ENCODE results near the gene HS2ST1. TPM values are rescaled to one million over a fixed set of nuclear protein-coding genes. Genes with fewer than 3 reads are reported as not detected.

HS2ST1 gene
- total and polyA plus RNA-seq, 10 of the 15 experiments (the other 5 are each of a cell fraction or from before 2014, with no cell fraction given), result 5.4 to 30.8 (median 18.6) TPM

DNA sequence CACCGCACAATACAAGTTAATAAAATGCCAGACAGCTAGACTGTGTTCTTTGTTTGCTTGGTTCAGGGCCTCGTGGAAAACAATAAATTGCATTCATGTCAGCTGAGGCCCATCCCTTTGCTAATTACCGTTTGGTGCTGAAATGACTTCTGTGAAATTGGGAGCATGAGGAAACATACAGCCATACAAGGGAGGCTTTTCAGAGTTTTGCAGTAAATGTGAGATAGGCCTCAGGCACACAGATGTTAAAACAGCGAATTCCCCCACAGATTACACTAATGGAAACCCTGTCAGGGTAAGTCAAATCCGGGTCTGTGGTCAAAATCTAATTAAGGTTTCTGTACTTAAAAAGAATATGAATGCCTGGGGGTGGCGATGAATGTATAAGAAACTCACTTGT is 240.7 kb downstream of the HS2ST1 start:
- no peaks in the 10 kb centered on the region for H4K20me1 ChIP-seq (ENCODE audit: control insufficient read depth, insufficient read depth)
- no peak overlapping the region for H3K27ac ChIP-seq (ENCODE audit: control insufficient read depth, insufficient read depth)
- WGBS (ENCODE audit: insufficient coverage, insufficient replicate concordance, low lambda C conversion rate, missing lambda C conversion rate), result 22% methylated on average over 6 of the region's 6 CpGs
- RAD21 ChIA-PET (ENCODE audit: unreplicated experiment), result interaction anchor here (1.2 to 1.7 kb wide), 4 partner anchors 21 to 176 kb away, joined by 3 to 5 read pairs (median 4); no protein-coding TSS in a partner anchor
- CTCF ChIA-PET, result interaction anchor here (1.6 kb wide), 1 partner anchor 139 kb away, joined by 9 read pairs; no protein-coding TSS in a partner anchor
- peaks cover 17% of the 10 kb centered on the region for H3K4me1 ChIP-seq (ENCODE audit: control insufficient read depth, insufficient read depth, low read length)
- ATAC-seq (peak; percentile 28), DNase-seq (ENCODE audit: low read depth, low spot score) (no peak), FAIRE-seq (peak; percentile 75)
- POLR2A ChIA-PET, result interaction anchor here (1.2 kb wide), 1 partner anchor 173 kb away, joined by 3 read pairs; the partner anchor contains the start of gene LMO4
- no TSS peak for BruUV-seq (replicated peaks)
- H3K9ac ChIP-seq (ENCODE audit: control insufficient read depth, insufficient read depth, low read length), result no peak overlapping the region
- H3K79me2 ChIP-seq (ENCODE audit: control insufficient read depth, insufficient read depth, low read length), result no peaks in the 10 kb centered on the region
- H2AFZ ChIP-seq (ENCODE audit: control insufficient read depth, low read depth, low read length), result no peak overlapping the region
- no peak overlapping the region for H3K4me2 ChIP-seq (ENCODE audit: control insufficient read depth, insufficient read depth)
- H3K27me3 ChIP-seq (replicated peaks in 1 of 2; ENCODE audit: control insufficient read depth in 2 of 2, insufficient read depth in 2 of 2, low read length in 1 of 2), result no peaks in the 10 kb centered on the region
- H3K9me3 ChIP-seq (replicated peaks; ENCODE audit: control insufficient read depth, insufficient read depth, low read length), result no peaks in the 10 kb centered on the region
- SMC1A ChIA-PET (ENCODE audit: uncharacterized antibody, unreplicated experiment), result interaction anchor here (1.3 to 2.1 kb wide), 3 partner anchors 48 to 180 kb away, joined by 3 to 7 read pairs (median 5); no protein-coding TSS in a partner anchor
- no peaks in the 10 kb centered on the region for H3K36me3 ChIP-seq (ENCODE audit: control insufficient read depth in 2 of 2, insufficient read depth in 2 of 2, low read length in 1 of 2)
- in situ Hi-C loops (cut with MboI) (no loop called here), intact Hi-C loops (cut with micrococcal nuclease; ENCODE audit: unreplicated experiment) (loop anchor here (10.0 kb wide), 2 partner anchors 290 to 440 kb away; no protein-coding TSS in a partner anchor)
- no peak overlapping the region for H3K4me3 ChIP-seq
- TF ChIP-seq, protein P1, sequence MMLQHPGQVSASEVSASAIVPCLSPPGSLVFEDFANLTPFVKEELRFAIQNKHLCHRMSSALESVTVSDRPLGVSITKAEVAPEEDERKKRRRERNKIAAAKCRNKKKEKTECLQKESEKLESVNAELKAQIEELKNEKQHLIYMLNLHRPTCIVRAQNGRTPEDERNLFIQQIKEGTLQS (IDR thresholded peaks at IDR 0.05; ENCODE audit: borderline replicate concordance, extremely low read depth, low read depth, low read length), result no peak
- TF ChIP-seq MXI1 (IDR thresholded peaks at IDR 0.05; ENCODE audit: low read depth, low read length) (no peak), YY1 (IDR thresholded peaks at IDR 0.05; ENCODE audit: low read depth, low read length) (no peak), GABPA (IDR thresholded peaks at IDR 0.05; ENCODE audit: low read depth) (no peak), MYB (IDR thresholded peaks at IDR 0.05; ENCODE audit: borderline replicate concordance, low read depth, low read length) (no peak), LARP7 (IDR thresholded peaks at IDR 0.05) (no peak), ASH2L (IDR thresholded peaks at IDR 0.05; ENCODE audit: borderline replicate concordance, low read depth) (no peak), SRF (IDR thresholded peaks at IDR 0.05; ENCODE audit: low read depth in 2 of 2, low read length in 2 of 2) (no peak), NRF1 (conservative IDR thresholded peaks at IDR 0.05; ENCODE audit: low read depth, low read length) (no peak), PAX8 (IDR thresholded peaks at IDR 0.05) (no peak), RELA (IDR thresholded peaks at IDR 0.05; ENCODE audit: borderline replicate concordance, partially characterized antibody) (no peak), NFYB (IDR thresholded peaks at IDR 0.05; ENCODE audit: insufficient read depth, low read depth, low read length) (no peak), EGR1 (IDR thresholded peaks at IDR 0.05; ENCODE audit: borderline replicate concordance in 1 of 2, low read depth in 2 of 2, low read length in 2 of 2) (no peak), SREBF1 (IDR thresholded peaks at IDR 0.05; ENCODE audit: low read length) (no peak), YBX1 (IDR thresholded peaks at IDR 0.05) (no peak), ZSCAN29 (IDR thresholded peaks at IDR 0.05) (no peak), KAT2A (conservative IDR thresholded peaks at IDR 0.05; ENCODE audit: control insufficient read depth, low read depth, low read length) (no peak), BCL11A (IDR thresholded peaks at IDR 0.05; ENCODE audit: low read depth, low read length) (peak; percentile 57; the same call in 1 of the 2 replicates), CBFB (IDR thresholded peaks at IDR 0.05; ENCODE audit: low read depth) (no peak), IKZF1 (conservative IDR thresholded peaks at IDR 0.05) (0 out of 2 replicates have a peak, but pooled peaks have one; percentile 17)
- TF ChIP-seq, protein P2, sequence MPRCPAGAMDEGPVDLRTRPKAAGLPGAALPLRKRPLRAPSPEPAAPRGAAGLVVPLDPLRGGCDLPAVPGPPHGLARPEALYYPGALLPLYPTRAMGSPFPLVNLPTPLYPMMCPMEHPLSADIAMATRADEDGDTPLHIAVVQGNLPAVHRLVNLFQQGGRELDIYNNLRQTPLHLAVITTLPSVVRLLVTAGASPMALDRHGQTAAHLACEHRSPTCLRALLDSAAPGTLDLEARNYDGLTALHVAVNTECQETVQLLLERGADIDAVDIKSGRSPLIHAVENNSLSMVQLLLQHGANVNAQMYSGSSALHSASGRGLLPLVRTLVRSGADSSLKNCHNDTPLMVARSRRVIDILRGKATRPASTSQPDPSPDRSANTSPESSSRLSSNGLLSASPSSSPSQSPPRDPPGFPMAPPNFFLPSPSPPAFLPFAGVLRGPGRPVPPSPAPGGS (IDR thresholded peaks at IDR 0.05; ENCODE audit: borderline replicate concordance, insufficient read depth, low read depth, low read length, poor library complexity, severe bottlenecking), result no peak
- TF ChIP-seq, protein P3, sequence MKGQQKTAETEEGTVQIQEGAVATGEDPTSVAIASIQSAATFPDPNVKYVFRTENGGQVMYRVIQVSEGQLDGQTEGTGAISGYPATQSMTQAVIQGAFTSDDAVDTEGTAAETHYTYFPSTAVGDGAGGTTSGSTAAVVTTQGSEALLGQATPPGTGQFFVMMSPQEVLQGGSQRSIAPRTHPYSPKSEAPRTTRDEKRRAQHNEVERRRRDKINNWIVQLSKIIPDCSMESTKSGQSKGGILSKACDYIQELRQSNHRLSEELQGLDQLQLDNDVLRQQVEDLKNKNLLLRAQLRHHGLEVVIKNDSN (IDR thresholded peaks at IDR 0.05; ENCODE audit: borderline replicate concordance, extremely low read length, insufficient read depth, low read depth, low read length), result no peak
